ENCODE measurements around the gene PJVK. TPM values are rescaled to one million over a fixed set of nuclear protein-coding genes. Genes with fewer than 3 reads are reported as not detected.

PJVK gene
- total and polyA plus RNA-seq, 9 of the 15 experiments (the other 6 are each of a cell fraction or from before 2014, with no cell fraction given) = 0.11 to 1.5 (median 0.73) TPM

DNA sequence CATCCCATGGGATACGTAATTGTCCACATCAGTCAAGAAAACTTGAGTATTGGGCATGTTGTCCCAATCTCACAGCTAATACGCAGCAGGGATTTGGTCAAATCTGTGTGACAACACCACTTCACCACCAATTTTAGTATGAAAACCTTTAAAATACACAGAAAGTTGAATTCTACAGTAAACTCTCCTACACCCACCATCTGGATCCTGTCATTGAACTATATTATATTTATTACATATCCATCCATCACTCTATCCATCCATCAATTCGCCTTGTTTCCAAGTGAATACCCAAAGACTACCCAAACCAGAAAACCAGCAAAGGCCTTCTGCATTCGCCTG lies 28.1 kb downstream of the PJVK start (continued):
- TF ChIP-seq, protein P1, sequence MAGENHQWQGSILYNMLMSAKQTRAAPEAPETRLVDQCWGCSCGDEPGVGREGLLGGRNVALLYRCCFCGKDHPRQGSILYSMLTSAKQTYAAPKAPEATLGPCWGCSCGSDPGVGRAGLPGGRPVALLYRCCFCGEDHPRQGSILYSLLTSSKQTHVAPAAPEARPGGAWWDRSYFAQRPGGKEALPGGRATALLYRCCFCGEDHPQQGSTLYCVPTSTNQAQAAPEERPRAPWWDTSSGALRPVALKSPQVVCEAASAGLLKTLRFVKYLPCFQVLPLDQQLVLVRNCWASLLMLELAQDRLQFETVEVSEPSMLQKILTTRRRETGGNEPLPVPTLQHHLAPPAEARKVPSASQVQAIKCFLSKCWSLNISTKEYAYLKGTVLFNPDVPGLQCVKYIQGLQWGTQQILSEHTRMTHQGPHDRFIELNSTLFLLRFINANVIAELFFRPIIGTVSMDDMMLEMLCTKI (IDR thresholded peaks at IDR 0.05; ENCODE audit: partially characterized antibody) = no peak
- TF ChIP-seq ZNF12 (CRISPR knock-in tag; IDR thresholded peaks at IDR 0.05) (no peak), STAT5B (CRISPR knock-in tag; IDR thresholded peaks at IDR 0.05) (no peak)
- TF ChIP-seq, protein P2, sequence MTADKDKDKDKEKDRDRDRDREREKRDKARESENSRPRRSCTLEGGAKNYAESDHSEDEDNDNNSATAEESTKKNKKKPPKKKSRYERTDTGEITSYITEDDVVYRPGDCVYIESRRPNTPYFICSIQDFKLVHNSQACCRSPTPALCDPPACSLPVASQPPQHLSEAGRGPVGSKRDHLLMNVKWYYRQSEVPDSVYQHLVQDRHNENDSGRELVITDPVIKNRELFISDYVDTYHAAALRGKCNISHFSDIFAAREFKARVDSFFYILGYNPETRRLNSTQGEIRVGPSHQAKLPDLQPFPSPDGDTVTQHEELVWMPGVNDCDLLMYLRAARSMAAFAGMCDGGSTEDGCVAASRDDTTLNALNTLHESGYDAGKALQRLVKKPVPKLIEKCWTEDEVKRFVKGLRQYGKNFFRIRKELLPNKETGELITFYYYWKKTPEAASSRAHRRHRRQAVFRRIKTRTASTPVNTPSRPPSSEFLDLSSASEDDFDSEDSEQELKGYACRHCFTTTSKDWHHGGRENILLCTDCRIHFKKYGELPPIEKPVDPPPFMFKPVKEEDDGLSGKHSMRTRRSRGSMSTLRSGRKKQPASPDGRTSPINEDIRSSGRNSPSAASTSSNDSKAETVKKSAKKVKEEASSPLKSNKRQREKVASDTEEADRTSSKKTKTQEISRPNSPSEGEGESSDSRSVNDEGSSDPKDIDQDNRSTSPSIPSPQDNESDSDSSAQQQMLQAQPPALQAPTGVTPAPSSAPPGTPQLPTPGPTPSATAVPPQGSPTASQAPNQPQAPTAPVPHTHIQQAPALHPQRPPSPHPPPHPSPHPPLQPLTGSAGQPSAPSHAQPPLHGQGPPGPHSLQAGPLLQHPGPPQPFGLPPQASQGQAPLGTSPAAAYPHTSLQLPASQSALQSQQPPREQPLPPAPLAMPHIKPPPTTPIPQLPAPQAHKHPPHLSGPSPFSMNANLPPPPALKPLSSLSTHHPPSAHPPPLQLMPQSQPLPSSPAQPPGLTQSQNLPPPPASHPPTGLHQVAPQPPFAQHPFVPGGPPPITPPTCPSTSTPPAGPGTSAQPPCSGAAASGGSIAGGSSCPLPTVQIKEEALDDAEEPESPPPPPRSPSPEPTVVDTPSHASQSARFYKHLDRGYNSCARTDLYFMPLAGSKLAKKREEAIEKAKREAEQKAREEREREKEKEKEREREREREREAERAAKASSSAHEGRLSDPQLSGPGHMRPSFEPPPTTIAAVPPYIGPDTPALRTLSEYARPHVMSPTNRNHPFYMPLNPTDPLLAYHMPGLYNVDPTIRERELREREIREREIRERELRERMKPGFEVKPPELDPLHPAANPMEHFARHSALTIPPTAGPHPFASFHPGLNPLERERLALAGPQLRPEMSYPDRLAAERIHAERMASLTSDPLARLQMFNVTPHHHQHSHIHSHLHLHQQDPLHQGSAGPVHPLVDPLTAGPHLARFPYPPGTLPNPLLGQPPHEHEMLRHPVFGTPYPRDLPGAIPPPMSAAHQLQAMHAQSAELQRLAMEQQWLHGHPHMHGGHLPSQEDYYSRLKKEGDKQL (CRISPR knock-in tag; IDR thresholded peaks at IDR 0.05; ENCODE audit: borderline replicate concordance) = no peak

Data from K562 (cell line).